HepG2 (cell line): ENCODE measurements around the gene ITIH3. TPM values are rescaled to one million over a fixed set of nuclear protein-coding genes. Genes with fewer than 3 reads are reported as not detected.

Experiments used
- CCAR2 ChIP-seq: fragments of 200-400 bp; formaldehyde crosslinking; optimal IDR thresholded peaks from 2 replicates; pipeline ENCODE3; 2018; ENCODE audit warnings: low read depth, mild to moderate bottlenecking, low read length, moderate library complexity
- CCDC6 ChIP-seq: sonication (generic); formaldehyde crosslinking; IDR thresholded peaks from 2 replicates; pipeline ENCODE4 v1.8.1; 2022; ENCODE audit warnings: mild to moderate bottlenecking, missing genetic modification reagents, moderate library complexity
- DNMT3B ChIP-seq: conservative IDR thresholded peaks from 2 replicates; pipeline ENCODE4 v1.6.1; 2016; ENCODE audit warnings: missing biosample characterization, control low read depth
- GATAD1 ChIP-seq: IDR thresholded peaks from 2 replicates; pipeline ENCODE4 v1.6.1; 2016; ENCODE audit warnings: missing genetic modification reagents, missing compliant biosample characterization
- HOXA7 ChIP-seq: sonication (generic); formaldehyde crosslinking; IDR thresholded peaks from 2 replicates; pipeline ENCODE4 v1.8.1; 2022; ENCODE audit warnings: mild to moderate bottlenecking, missing genetic modification reagents, moderate library complexity
- KDM2A ChIP-seq: sonication (generic); formaldehyde crosslinking; IDR thresholded peaks from 2 replicates; pipeline ENCODE4 v1.4.0; 2020; ENCODE audit warnings: low read depth, missing genetic modification reagents, borderline replicate concordance
- NFE2L1 ChIP-seq: sonication (generic); formaldehyde crosslinking; IDR thresholded peaks from 2 replicates; pipeline ENCODE4 v1.4.0; 2020; ENCODE audit warnings: missing genetic modification reagents, mild to moderate bottlenecking, borderline replicate concordance
- PAF1 ChIP-seq: IDR thresholded peaks from 2 replicates; pipeline ENCODE4 v1.6.1; 2016; ENCODE audit warnings: missing genetic modification reagents, missing compliant biosample characterization
- RBM22 ChIP-seq: fragments of 200-400 bp; formaldehyde crosslinking; optimal IDR thresholded peaks from 2 replicates; pipeline ENCODE3; 2017; ENCODE audit warnings: mild to moderate bottlenecking, low read length, moderate library complexity
- REXO4 ChIP-seq: sonication (generic); formaldehyde crosslinking; IDR thresholded peaks from 2 replicates; pipeline ENCODE4 v1.8.0; 2022; ENCODE audit warnings: missing genetic modification reagents, mild to moderate bottlenecking, borderline replicate concordance
- SMAD3 ChIP-seq: sonication (generic); formaldehyde crosslinking; IDR thresholded peaks from 2 replicates; pipeline ENCODE4 v1.4.0; 2020; ENCODE audit warnings: missing genetic modification reagents
- TSC22D2 ChIP-seq: sonication (generic); formaldehyde crosslinking; IDR thresholded peaks from 2 replicates; pipeline ENCODE4 v1.5.1; 2020; ENCODE audit warnings: missing genetic modification reagents, mild to moderate bottlenecking, borderline replicate concordance
- ZFP62 ChIP-seq: sonication (generic); formaldehyde crosslinking; IDR thresholded peaks from 2 replicates; pipeline ENCODE4 v1.4.0; 2020; ENCODE audit warnings: missing genetic modification reagents
- ZFP82 ChIP-seq: sonication (generic); formaldehyde crosslinking; IDR thresholded peaks from 2 replicates; pipeline ENCODE4 v1.5.1; 2020; ENCODE audit warnings: mild to moderate bottlenecking, missing genetic modification reagents, borderline replicate concordance
- ZNF124 ChIP-seq: sonication (generic); formaldehyde crosslinking; IDR thresholded peaks from 2 replicates; pipeline ENCODE4 v1.4.0; 2020; ENCODE audit warnings: missing genetic modification reagents
- ZNF33A ChIP-seq: sonication (generic); formaldehyde crosslinking; IDR thresholded peaks from 2 replicates; pipeline ENCODE4 v1.5.1; 2020; ENCODE audit warnings: missing genetic modification reagents, mild to moderate bottlenecking, moderate library complexity, borderline replicate concordance
- ZNF562 ChIP-seq: sonication (generic); formaldehyde crosslinking; IDR thresholded peaks from 2 replicates; pipeline ENCODE4 v1.8.0; 2022; ENCODE audit warnings: missing genetic modification reagents, borderline replicate concordance
- ZNF629 ChIP-seq: sonication (generic); formaldehyde crosslinking; conservative IDR thresholded peaks from 2 replicates; pipeline ENCODE4 v1.5.0; 2020; ENCODE audit warnings: missing genetic modification reagents
- ZSCAN30 ChIP-seq: sonication (generic); formaldehyde crosslinking; IDR thresholded peaks from 2 replicates; pipeline ENCODE4 v1.5.0; 2020; ENCODE audit warnings: mild to moderate bottlenecking, missing genetic modification reagents
- polyA plus RNA-seq, 8 experiments: library from polyadenylated mRNA; depleted of rRNA in 3 of 8; stranded (reverse) in 7 of 8; unstranded in 1 of 8; fragments of >200 nt; fragmentation: Illumina TruSeq in 4 of 8; extraction: Trizol in 4 of 8; gene quantifications; 2 replicates each; pipeline versions ENCODE4 v1.2.1 to v1.2.3, GENCODE V29; 2011 to 2016; ENCODE audit warnings: low read depth in 4 of 8, missing spikeins in 1 of 8, mixed read lengths in 1 of 8; ENCODE audit not compliant: insufficient read depth in 1 of 8
- total RNA-seq, 5 experiments: library from RNA; depleted of rRNA; stranded (reverse); fragments of >200 nt; fragmentation: Illumina TruSeq; extraction: Trizol; gene quantifications; 2 replicates each; pipeline ENCODE4 v1.2.3, GENCODE V29; 2016; ENCODE audit warnings: low read depth in 1 of 5
- TF ChIP-seq, protein P1 (sequence below): IDR thresholded peaks from 2 replicates; pipeline ENCODE4 v1.6.1; 2016; ENCODE audit warnings: mild to moderate bottlenecking
- TF ChIP-seq, protein P2 (sequence below): sonication (generic); formaldehyde crosslinking; IDR thresholded peaks from 2 replicates; pipeline ENCODE4 v1.4.0; 2020; ENCODE audit warnings: mild to moderate bottlenecking, missing genetic modification reagents
- TF ChIP-seq, protein P3 (sequence below): sonication (generic); formaldehyde crosslinking; IDR thresholded peaks from 2 replicates; pipeline ENCODE4 v1.4.0; 2020; ENCODE audit warnings: missing genetic modification reagents
- TF ChIP-seq, protein P4 (sequence below): sonication (generic); formaldehyde crosslinking; IDR thresholded peaks from 2 replicates; pipeline ENCODE4 v1.5.0; 2020; ENCODE audit warnings: missing genetic modification reagents

Gene ITIH3
- total and polyA plus RNA-seq, 2 of the 13 experiments (the other 11 are each of a cell fraction or from before 2014, with no cell fraction given): 105 to 632 TPM

DNA sequence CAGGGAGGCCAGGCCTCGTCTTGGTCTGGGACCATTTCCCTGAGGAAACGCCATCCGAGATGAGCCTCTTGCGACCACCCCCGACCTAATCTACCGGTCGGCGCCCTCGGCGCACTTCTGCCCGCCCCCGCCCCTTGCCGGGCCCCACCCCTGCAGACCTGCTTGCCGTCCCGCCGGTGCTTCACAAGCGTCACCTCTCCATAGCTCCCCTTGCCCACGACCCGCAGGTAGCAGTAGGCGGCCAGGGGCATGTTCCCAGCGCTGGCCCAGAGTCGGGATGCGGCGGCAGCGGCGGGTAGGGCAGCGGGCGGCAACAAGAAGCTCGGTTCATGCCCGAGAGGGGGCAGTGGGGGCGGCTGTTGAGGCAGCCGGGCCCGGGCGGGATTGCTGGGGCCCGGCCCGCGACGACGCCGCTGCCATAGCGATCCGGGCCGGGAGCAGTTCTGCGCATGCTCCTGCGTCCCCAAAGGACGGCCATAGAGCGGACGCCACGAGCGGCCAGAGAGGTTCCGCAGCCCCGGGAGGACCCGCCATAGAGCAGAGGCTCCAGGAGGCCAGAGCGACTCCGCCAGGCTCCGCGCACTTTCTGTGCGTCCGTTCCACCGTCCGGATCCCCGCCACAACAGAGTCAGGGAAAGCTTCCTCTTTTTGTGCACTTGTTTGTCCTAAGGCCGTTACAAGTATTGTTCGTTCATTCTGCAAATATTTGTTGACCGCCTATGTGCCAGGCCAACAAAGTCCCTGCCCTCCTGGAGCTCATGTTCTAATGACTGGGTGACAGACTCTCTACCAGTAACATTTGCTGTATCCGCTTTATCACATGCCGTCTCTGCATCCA lies 23.9 kb upstream of the ITIH3 start, which contains the start of gene NEK4 (continued):
- TF ChIP-seq, protein P1, sequence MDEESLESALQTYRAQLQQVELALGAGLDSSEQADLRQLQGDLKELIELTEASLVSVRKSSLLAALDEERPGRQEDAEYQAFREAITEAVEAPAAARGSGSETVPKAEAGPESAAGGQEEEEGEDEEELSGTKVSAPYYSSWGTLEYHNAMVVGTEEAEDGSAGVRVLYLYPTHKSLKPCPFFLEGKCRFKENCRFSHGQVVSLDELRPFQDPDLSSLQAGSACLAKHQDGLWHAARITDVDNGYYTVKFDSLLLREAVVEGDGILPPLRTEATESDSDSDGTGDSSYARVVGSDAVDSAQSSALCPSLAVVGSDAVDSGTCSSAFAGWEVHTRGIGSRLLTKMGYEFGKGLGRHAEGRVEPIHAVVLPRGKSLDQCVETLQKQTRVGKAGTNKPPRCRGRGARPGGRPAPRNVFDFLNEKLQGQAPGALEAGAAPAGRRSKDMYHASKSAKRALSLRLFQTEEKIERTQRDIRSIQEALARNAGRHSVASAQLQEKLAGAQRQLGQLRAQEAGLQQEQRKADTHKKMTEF: peak; percentile 85
- TF ChIP-seq ZSCAN30 (no peak), ZNF124 (CRISPR knock-in tag) (peak; percentile 72; the same call in 1 of the 2 replicates), ZNF562 (CRISPR knock-in tag) (no peak), RBM22 (peak; percentile 44), ZNF629 (CRISPR knock-in tag) (no peak), GATAD1 (peak; percentile 88), TSC22D2 (no peak), ZFP62 (no peak), ZNF33A (CRISPR knock-in tag) (no peak), CCDC6 (CRISPR knock-in tag) (no peak), SMAD3 (CRISPR knock-in tag) (no peak), KDM2A (CRISPR knock-in tag) (peak; percentile 96), DNMT3B (CRISPR knock-in tag) (no peak), NFE2L1 (CRISPR knock-in tag) (no peak), REXO4 (CRISPR knock-in tag) (no peak), PAF1 (no peak), HOXA7 (CRISPR knock-in tag) (no peak), ZFP82 (no peak; the same call in 1 of the 2 replicates), CCAR2 (no peak)
- TF ChIP-seq, protein P2, sequence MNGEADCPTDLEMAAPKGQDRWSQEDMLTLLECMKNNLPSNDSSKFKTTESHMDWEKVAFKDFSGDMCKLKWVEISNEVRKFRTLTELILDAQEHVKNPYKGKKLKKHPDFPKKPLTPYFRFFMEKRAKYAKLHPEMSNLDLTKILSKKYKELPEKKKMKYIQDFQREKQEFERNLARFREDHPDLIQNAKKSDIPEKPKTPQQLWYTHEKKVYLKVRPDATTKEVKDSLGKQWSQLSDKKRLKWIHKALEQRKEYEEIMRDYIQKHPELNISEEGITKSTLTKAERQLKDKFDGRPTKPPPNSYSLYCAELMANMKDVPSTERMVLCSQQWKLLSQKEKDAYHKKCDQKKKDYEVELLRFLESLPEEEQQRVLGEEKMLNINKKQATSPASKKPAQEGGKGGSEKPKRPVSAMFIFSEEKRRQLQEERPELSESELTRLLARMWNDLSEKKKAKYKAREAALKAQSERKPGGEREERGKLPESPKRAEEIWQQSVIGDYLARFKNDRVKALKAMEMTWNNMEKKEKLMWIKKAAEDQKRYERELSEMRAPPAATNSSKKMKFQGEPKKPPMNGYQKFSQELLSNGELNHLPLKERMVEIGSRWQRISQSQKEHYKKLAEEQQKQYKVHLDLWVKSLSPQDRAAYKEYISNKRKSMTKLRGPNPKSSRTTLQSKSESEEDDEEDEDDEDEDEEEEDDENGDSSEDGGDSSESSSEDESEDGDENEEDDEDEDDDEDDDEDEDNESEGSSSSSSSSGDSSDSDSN: peak; percentile 71
- TF ChIP-seq, protein P3, sequence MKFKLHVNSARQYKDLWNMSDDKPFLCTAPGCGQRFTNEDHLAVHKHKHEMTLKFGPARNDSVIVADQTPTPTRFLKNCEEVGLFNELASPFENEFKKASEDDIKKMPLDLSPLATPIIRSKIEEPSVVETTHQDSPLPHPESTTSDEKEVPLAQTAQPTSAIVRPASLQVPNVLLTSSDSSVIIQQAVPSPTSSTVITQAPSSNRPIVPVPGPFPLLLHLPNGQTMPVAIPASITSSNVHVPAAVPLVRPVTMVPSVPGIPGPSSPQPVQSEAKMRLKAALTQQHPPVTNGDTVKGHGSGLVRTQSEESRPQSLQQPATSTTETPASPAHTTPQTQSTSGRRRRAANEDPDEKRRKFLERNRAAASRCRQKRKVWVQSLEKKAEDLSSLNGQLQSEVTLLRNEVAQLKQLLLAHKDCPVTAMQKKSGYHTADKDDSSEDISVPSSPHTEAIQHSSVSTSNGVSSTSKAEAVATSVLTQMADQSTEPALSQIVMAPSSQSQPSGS: peak; percentile 62
- TF ChIP-seq, protein P4, sequence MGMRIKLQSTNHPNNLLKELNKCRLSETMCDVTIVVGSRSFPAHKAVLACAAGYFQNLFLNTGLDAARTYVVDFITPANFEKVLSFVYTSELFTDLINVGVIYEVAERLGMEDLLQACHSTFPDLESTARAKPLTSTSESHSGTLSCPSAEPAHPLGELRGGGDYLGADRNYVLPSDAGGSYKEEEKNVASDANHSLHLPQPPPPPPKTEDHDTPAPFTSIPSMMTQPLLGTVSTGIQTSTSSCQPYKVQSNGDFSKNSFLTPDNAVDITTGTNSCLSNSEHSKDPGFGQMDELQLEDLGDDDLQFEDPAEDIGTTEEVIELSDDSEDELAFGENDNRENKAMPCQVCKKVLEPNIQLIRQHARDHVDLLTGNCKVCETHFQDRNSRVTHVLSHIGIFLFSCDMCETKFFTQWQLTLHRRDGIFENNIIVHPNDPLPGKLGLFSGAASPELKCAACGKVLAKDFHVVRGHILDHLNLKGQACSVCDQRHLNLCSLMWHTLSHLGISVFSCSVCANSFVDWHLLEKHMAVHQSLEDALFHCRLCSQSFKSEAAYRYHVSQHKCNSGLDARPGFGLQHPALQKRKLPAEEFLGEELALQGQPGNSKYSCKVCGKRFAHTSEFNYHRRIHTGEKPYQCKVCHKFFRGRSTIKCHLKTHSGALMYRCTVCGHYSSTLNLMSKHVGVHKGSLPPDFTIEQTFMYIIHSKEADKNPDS: no peak
